ENCODE measurements around the gene HYAL1. TPM values are rescaled to one million over a fixed set of nuclear protein-coding genes. Genes with fewer than 3 reads are reported as not detected.

HYAL1 gene
- total RNA-seq, 1 experiment from 2014 or later, result 1.5 TPM

GRCh38 chr3:50295553-50296431 is 7.6 kb downstream of the HYAL1 start:
- no peak for DNase-seq
- TF ChIP-seq CTCF (IDR thresholded peaks at IDR 0.05; ENCODE audit: unreplicated experiment), result no peak
- Mint-ChIP-seq H3K36me3 (ENCODE audit: insufficient read depth, unreplicated experiment) (peaks cover 44% of the 10 kb centered on the region), H3K9me3 (ENCODE audit: low read depth, unreplicated experiment) (no peaks in the 10 kb centered on the region), H3K4me1 (ENCODE audit: low read depth, unreplicated experiment) (peaks cover 35% of the 10 kb centered on the region), H3K4me3 (ENCODE audit: low read depth, unreplicated experiment) (no peak overlapping the region), H3K27me3 (ENCODE audit: unreplicated experiment) (no peaks in the 10 kb centered on the region), H3K27ac (ENCODE audit: unreplicated experiment) (no peak overlapping the region)
- CTCF ChIA-PET, result no interaction called here
- intact Hi-C loops (cut with micrococcal nuclease; ENCODE audit: unreplicated experiment), result no loop called here
- BruUV-seq (replicated peaks), result no TSS peak

GRCh38 chr3:50294492-50295403 is 8.6 kb downstream of the HYAL1 start:
- DNase-seq, result no peak
- no TSS peak for BruUV-seq (replicated peaks)
- no peak for TF ChIP-seq CTCF (IDR thresholded peaks at IDR 0.05; ENCODE audit: unreplicated experiment)
- intact Hi-C loops (cut with micrococcal nuclease; ENCODE audit: unreplicated experiment), result no loop called here
- no peaks in the 10 kb centered on the region for H3K27me3 Mint-ChIP-seq (ENCODE audit: unreplicated experiment)
- peaks cover 26% of the 10 kb centered on the region for H3K4me1 Mint-ChIP-seq (ENCODE audit: low read depth, unreplicated experiment)
- peaks cover 38% of the 10 kb centered on the region for H3K36me3 Mint-ChIP-seq (ENCODE audit: insufficient read depth, unreplicated experiment)
- H3K4me3 Mint-ChIP-seq (ENCODE audit: low read depth, unreplicated experiment), result no peak overlapping the region
- CTCF ChIA-PET, result no interaction called here
- no peak overlapping the region for H3K27ac Mint-ChIP-seq (ENCODE audit: unreplicated experiment)
- H3K9me3 Mint-ChIP-seq (ENCODE audit: low read depth, unreplicated experiment), result no peaks in the 10 kb centered on the region

- no peaks in the 10 kb centered on the region for H3K27me3 Mint-ChIP-seq (ENCODE audit: unreplicated experiment)
- no peak for DNase-seq
- H3K4me1 Mint-ChIP-seq (ENCODE audit: low read depth, unreplicated experiment), result peaks cover 26% of the 10 kb centered on the region
- CTCF ChIA-PET, result no interaction called here
- H3K9me3 Mint-ChIP-seq (ENCODE audit: low read depth, unreplicated experiment), result no peaks in the 10 kb centered on the region
- TF ChIP-seq CTCF (IDR thresholded peaks at IDR 0.05; ENCODE audit: unreplicated experiment), result no peak
- intact Hi-C loops (cut with micrococcal nuclease; ENCODE audit: unreplicated experiment), result no loop called here
- BruUV-seq (replicated peaks), result no TSS peak
- no peak overlapping the region for H3K27ac Mint-ChIP-seq (ENCODE audit: unreplicated experiment)
- H3K4me3 Mint-ChIP-seq (ENCODE audit: low read depth, unreplicated experiment), result no peak overlapping the region
- peaks cover 31% of the 10 kb centered on the region for H3K36me3 Mint-ChIP-seq (ENCODE audit: insufficient read depth, unreplicated experiment)
Observed at GRCh38 chr3:50294089-50294488, 9.3 kb downstream of the HYAL1 start.

GRCh38 chr3:50293079-50293801 is 10.1 kb downstream of the HYAL1 start:
- BruUV-seq (replicated peaks), result no TSS peak
- Mint-ChIP-seq H3K36me3 (ENCODE audit: insufficient read depth, unreplicated experiment) (peaks cover 33% of the 10 kb centered on the region), H3K4me3 (ENCODE audit: low read depth, unreplicated experiment) (peak overlapping the region; percentile 73), H3K27ac (ENCODE audit: unreplicated experiment) (peak overlapping the region; percentile 92), H3K9me3 (ENCODE audit: low read depth, unreplicated experiment) (no peaks in the 10 kb centered on the region), H3K4me1 (ENCODE audit: low read depth, unreplicated experiment) (peaks cover 23% of the 10 kb centered on the region), H3K27me3 (ENCODE audit: unreplicated experiment) (no peaks in the 10 kb centered on the region)
- DNase-seq, result no peak
- intact Hi-C loops (cut with micrococcal nuclease; ENCODE audit: unreplicated experiment), result no loop called here
- CTCF ChIA-PET, result interaction anchor here (2.1 kb wide), 1 partner anchor 35 kb away, joined by 6 read pairs; the partner anchor contains the start of gene TUSC2
- no peak for TF ChIP-seq CTCF (IDR thresholded peaks at IDR 0.05; ENCODE audit: unreplicated experiment)
